ENCODE measurements around the gene ADO. TPM values are rescaled to one million over a fixed set of nuclear protein-coding genes. Genes with fewer than 3 reads are reported as not detected.
"Not testable (repeated sequence)": the region's sequence is repeated elsewhere in the genome, so short reads cannot be mapped to it uniquely, and the experiment has no call there.

ADO gene
- total RNA-seq, 1 donor from 2014 or later, result 52.3 TPM

- DNase-seq (ENCODE audit: low spot score), result no peak
- Mint-ChIP-seq H3K4me1 (ENCODE audit: low read depth) (peaks cover 30% of the 10 kb centered on the region), H3K36me3 (ENCODE audit: low read depth) (peaks cover 1% of the 10 kb centered on the region), H3K27ac (no peak overlapping the region), H3K9me3 (peaks cover 4% of the 10 kb centered on the region), H3K4me3 (no peak overlapping the region), H3K27me3 (ENCODE audit: insufficient read depth) (peaks cover 22% of the 10 kb centered on the region)
- intact Hi-C loops (cut with micrococcal nuclease), result no loop called here
Measured at GRCh38 chr10:62772186-62772974, 32.1 kb upstream of the ADO start.

GRCh38 chr10:62778125-62778524 is 26.4 kb upstream of the ADO start:
- H3K27ac Mint-ChIP-seq, result no peak overlapping the region
- H3K4me1 Mint-ChIP-seq (ENCODE audit: low read depth), result peaks cover 45% of the 10 kb centered on the region
- intact Hi-C loops (cut with micrococcal nuclease), result no loop called here
- H3K4me3 Mint-ChIP-seq, result no peak overlapping the region
- peaks cover 8% of the 10 kb centered on the region for H3K9me3 Mint-ChIP-seq
- H3K27me3 Mint-ChIP-seq (ENCODE audit: insufficient read depth), result peaks cover 17% of the 10 kb centered on the region
- DNase-seq (ENCODE audit: low spot score), result no peak
- peaks cover 2% of the 10 kb centered on the region for H3K36me3 Mint-ChIP-seq (ENCODE audit: low read depth)

GRCh38 chr10:62779487-62780248 is 24.9 kb upstream of the ADO start:
- peaks cover 2% of the 10 kb centered on the region for H3K36me3 Mint-ChIP-seq (ENCODE audit: low read depth)
- H3K9me3 Mint-ChIP-seq, result peaks cover 19% of the 10 kb centered on the region
- DNase-seq (ENCODE audit: low spot score), result peak; percentile 48
- H3K4me3 Mint-ChIP-seq, result peak overlapping the region; percentile 27
- H3K27me3 Mint-ChIP-seq (ENCODE audit: insufficient read depth), result peaks cover 19% of the 10 kb centered on the region
- H3K27ac Mint-ChIP-seq, result peak overlapping the region; percentile 76
- H3K4me1 Mint-ChIP-seq (ENCODE audit: low read depth), result peaks cover 45% of the 10 kb centered on the region
- intact Hi-C loops (cut with micrococcal nuclease), result loop anchor here (1.0 kb wide), 11 partner anchors 9 to 213 kb away; partner anchors contain the start of genes ADO and EGR2

GRCh38 chr10:62784537-62784936 is 20.0 kb upstream of the ADO start:
- H3K36me3 Mint-ChIP-seq (ENCODE audit: low read depth); intact Hi-C loops (cut with micrococcal nuclease); H3K27ac Mint-ChIP-seq; DNase-seq (ENCODE audit: low spot score); H3K4me3 Mint-ChIP-seq: not testable (repeated sequence)
- Mint-ChIP-seq H3K9me3 (peaks cover 30% of the 10 kb centered on the region), H3K4me1 (ENCODE audit: low read depth) (peaks cover 12% of the 10 kb centered on the region), H3K27me3 (ENCODE audit: insufficient read depth) (peaks cover 27% of the 10 kb centered on the region)

- H3K36me3 Mint-ChIP-seq (ENCODE audit: low read depth); H3K4me1 Mint-ChIP-seq (ENCODE audit: low read depth); intact Hi-C loops (cut with micrococcal nuclease); H3K27ac Mint-ChIP-seq; H3K4me3 Mint-ChIP-seq; DNase-seq (ENCODE audit: low spot score): not testable (repeated sequence)
- Mint-ChIP-seq H3K9me3 (peaks cover 27% of the 10 kb centered on the region), H3K27me3 (ENCODE audit: insufficient read depth) (peaks cover 34% of the 10 kb centered on the region)
Measured at GRCh38 chr10:62788285-62788684, 16.2 kb upstream of the ADO start.

- Mint-ChIP-seq H3K27ac (no peak overlapping the region), H3K9me3 (peaks cover 22% of the 10 kb centered on the region)
Measured at GRCh38 chr10:62788861-62789467, 15.6 kb upstream of the ADO start.

GRCh38 chr10:62790019-62790555 is 14.4 kb upstream of the ADO start:
- no peaks in the 10 kb centered on the region for H3K36me3 Mint-ChIP-seq (ENCODE audit: low read depth)
- no peak for DNase-seq (ENCODE audit: low spot score)
- no peaks in the 10 kb centered on the region for H3K4me1 Mint-ChIP-seq (ENCODE audit: low read depth)
- H3K4me3 Mint-ChIP-seq, result no peak overlapping the region
- H3K9me3 Mint-ChIP-seq, result peaks cover 12% of the 10 kb centered on the region
- intact Hi-C loops (cut with micrococcal nuclease), result no loop called here
- H3K27ac Mint-ChIP-seq, result no peak overlapping the region
- peaks cover 39% of the 10 kb centered on the region for H3K27me3 Mint-ChIP-seq (ENCODE audit: insufficient read depth)

More at GRCh38 chr10:62788861-62789467, 15.6 kb upstream of the ADO start:
- intact Hi-C loops (cut with micrococcal nuclease), result no loop called here
- no peak overlapping the region for H3K4me3 Mint-ChIP-seq
- H3K4me1 Mint-ChIP-seq (ENCODE audit: low read depth), result no peaks in the 10 kb centered on the region
- H3K36me3 Mint-ChIP-seq (ENCODE audit: low read depth), result peaks cover 2% of the 10 kb centered on the region
- peaks cover 38% of the 10 kb centered on the region for H3K27me3 Mint-ChIP-seq (ENCODE audit: insufficient read depth)
- DNase-seq (ENCODE audit: low spot score), result no peak

GRCh38 chr10:62790571-62790970 is 13.9 kb upstream of the ADO start:
- H3K4me1 Mint-ChIP-seq (ENCODE audit: low read depth), result no peaks in the 10 kb centered on the region
- no peak for DNase-seq (ENCODE audit: low spot score)
- no peak overlapping the region for H3K4me3 Mint-ChIP-seq
- H3K27ac Mint-ChIP-seq, result no peak overlapping the region
- intact Hi-C loops (cut with micrococcal nuclease), result no loop called here
- no peaks in the 10 kb centered on the region for H3K36me3 Mint-ChIP-seq (ENCODE audit: low read depth)
- H3K27me3 Mint-ChIP-seq (ENCODE audit: insufficient read depth), result peaks cover 39% of the 10 kb centered on the region
- H3K9me3 Mint-ChIP-seq, result peaks cover 8% of the 10 kb centered on the region

- Mint-ChIP-seq H3K4me3 (no peak overlapping the region), H3K27me3 (ENCODE audit: insufficient read depth) (peaks cover 36% of the 10 kb centered on the region), H3K36me3 (ENCODE audit: low read depth) (no peaks in the 10 kb centered on the region), H3K4me1 (ENCODE audit: low read depth) (no peaks in the 10 kb centered on the region), H3K9me3 (peaks cover 3% of the 10 kb centered on the region), H3K27ac (no peak overlapping the region)
- no peak for DNase-seq (ENCODE audit: low spot score)
- intact Hi-C loops (cut with micrococcal nuclease), result no loop called here
Measured at GRCh38 chr10:62792261-62792660, 12.3 kb upstream of the ADO start.

- Mint-ChIP-seq H3K4me3 (no peak overlapping the region), H3K9me3 (no peaks in the 10 kb centered on the region), H3K36me3 (ENCODE audit: low read depth) (no peaks in the 10 kb centered on the region), H3K4me1 (ENCODE audit: low read depth) (no peaks in the 10 kb centered on the region), H3K27me3 (ENCODE audit: insufficient read depth) (peaks cover 49% of the 10 kb centered on the region), H3K27ac (no peak overlapping the region)
- intact Hi-C loops (cut with micrococcal nuclease), result no loop called here
- DNase-seq (ENCODE audit: low spot score), result no peak
Measured at GRCh38 chr10:62794306-62794705, 10.2 kb upstream of the ADO start.

GRCh38 chr10:62795100-62795499 is 9.4 kb upstream of the ADO start:
- Mint-ChIP-seq H3K27ac (no peak overlapping the region), H3K27me3 (ENCODE audit: insufficient read depth) (peaks cover 49% of the 10 kb centered on the region), H3K9me3 (no peaks in the 10 kb centered on the region)

GRCh38 chr10:62795762-62796161 is 8.8 kb upstream of the ADO start:
- no peaks in the 10 kb centered on the region for H3K9me3 Mint-ChIP-seq
- no peak overlapping the region for H3K4me3 Mint-ChIP-seq
- intact Hi-C loops (cut with micrococcal nuclease), result no loop called here

More at GRCh38 chr10:62795100-62795499, 9.4 kb upstream of the ADO start:
- Mint-ChIP-seq H3K4me1 (ENCODE audit: low read depth) (no peaks in the 10 kb centered on the region), H3K36me3 (ENCODE audit: low read depth) (no peaks in the 10 kb centered on the region), H3K4me3 (no peak overlapping the region)
- no peak for DNase-seq (ENCODE audit: low spot score)
- intact Hi-C loops (cut with micrococcal nuclease), result no loop called here

More at GRCh38 chr10:62795762-62796161, 8.8 kb upstream of the ADO start:
- DNase-seq (ENCODE audit: low spot score), result no peak
- H3K27ac Mint-ChIP-seq, result no peak overlapping the region
- H3K27me3 Mint-ChIP-seq (ENCODE audit: insufficient read depth), result peaks cover 49% of the 10 kb centered on the region
- H3K36me3 Mint-ChIP-seq (ENCODE audit: low read depth), result no peaks in the 10 kb centered on the region
- no peaks in the 10 kb centered on the region for H3K4me1 Mint-ChIP-seq (ENCODE audit: low read depth)
